A673 (cell line): Measurements from ENCODE around the gene CCDC171. TPM values are rescaled to one million over a fixed set of nuclear protein-coding genes. Genes with fewer than 3 reads are reported as not detected.

Experiments
- BruUV-seq: library from RNA; stranded (reverse); fragments of 400-500 nt; replicated peaks from 2 replicates; lab custom pipeline; 2021; lab: Mats Ljungman, UMichigan
- CTCF ChIA-PET: fragments of 300-600 bp; sonication (Branson Sonifier 250); formaldehyde crosslinking; loops from one replicate; lab custom pipeline; 2022; ENCODE audit warnings: antibody characterized with exemption; lab: Charles Lee
- POLR2A ChIA-PET: fragments of 300-600 bp; sonication (Branson Sonifier 250); formaldehyde crosslinking; loops from one replicate; lab custom pipeline; 2022; ENCODE audit warnings: antibody characterized with exemption; ENCODE audit not compliant: low non-redundant PET; lab: Charles Lee
- DNase-seq: peaks from one replicate; pipeline ENCODE4 v3.0.0-alpha.2; 2015; ENCODE audit warnings: low spot score
- H3K27ac ChIP-seq: fragments of 200-600 bp; sonication (generic); 2 replicates; pipeline ENCODE4 v1.5.1; 2016; ENCODE audit warnings: mixed run types, low read depth, mild to moderate bottlenecking, mixed read lengths, antibody characterized with exemption, low read length; ENCODE audit not compliant: poor library complexity, severe bottlenecking
- H3K27me3 ChIP-seq: fragments of 200-600 bp; sonication (generic); replicated peaks from 2 replicates; pipeline ENCODE4 v1.6.1; 2017; ENCODE audit warnings: mixed run types, low read depth, mild to moderate bottlenecking, mixed read lengths, antibody characterized with exemption, low read length; ENCODE audit not compliant: insufficient read depth, poor library complexity
- H3K36me3 ChIP-seq: fragments of 200-600 bp; sonication (generic); 2 replicates; pipeline ENCODE4 v1.6.1; 2016; ENCODE audit warnings: mixed run types, mild to moderate bottlenecking, mixed read lengths, antibody characterized with exemption, low read length; ENCODE audit not compliant: insufficient read depth, poor library complexity, severe bottlenecking
- H3K4me1 ChIP-seq: fragments of 200-600 bp; sonication (generic); 2 replicates; pipeline ENCODE4 v1.6.1; 2017; ENCODE audit warnings: mixed run types, mild to moderate bottlenecking, mixed read lengths, antibody characterized with exemption, low read length; ENCODE audit not compliant: insufficient read depth, poor library complexity, severe bottlenecking
- H3K4me3 ChIP-seq: fragments of 200-600 bp; sonication (generic); 2 replicates; pipeline ENCODE4 v1.5.1; 2016; ENCODE audit warnings: low read depth, mixed run types, mild to moderate bottlenecking, mixed read lengths, low read length; ENCODE audit not compliant: poor library complexity, severe bottlenecking
- H3K9me3 ChIP-seq: fragments of 200-600 bp; sonication (generic); 2 replicates; pipeline ENCODE4 v1.6.1; 2016; ENCODE audit warnings: mixed run types, low read depth, mild to moderate bottlenecking, mixed read lengths, antibody characterized with exemption, low read length; ENCODE audit not compliant: poor library complexity, severe bottlenecking
- CTCF ChIP-seq: fragments of 300-800, 200-600 bp; sonication (generic); conservative IDR thresholded peaks from 2 replicates; pipeline ENCODE4 v1.5.1; 2017; ENCODE audit warnings: low read depth, mild to moderate bottlenecking, antibody characterized with exemption, low read length, moderate library complexity, mixed read lengths
- EZH2 ChIP-seq: fragments of 200-600 bp; sonication (generic); IDR thresholded peaks from 2 replicates; pipeline ENCODE4 v1.6.1; 2017; ENCODE audit warnings: borderline replicate concordance, low read depth, mild to moderate bottlenecking, mixed read lengths, antibody characterized with exemption, low read length; ENCODE audit not compliant: poor library complexity, severe bottlenecking
- intact Hi-C: fragments of 100-400 bp; cut with micrococcal nuclease; formaldehyde crosslinking; loops from one replicate; pipeline ENCODE4 v1.10.0; 2022; ENCODE audit not compliant: unreplicated experiment
- total RNA-seq: library from RNA; stranded (reverse); gene quantifications from 2 replicates; pipeline ENCODE4 v1.2.3, GENCODE V29; 2021

CCDC171 gene
- total RNA-seq, 1 experiment from 2014 or later = 72.5 TPM

- no peak for TF ChIP-seq CTCF
- TF ChIP-seq EZH2 = no peak
- Histone ChIP-seq H3K36me3 (no peaks in the 10 kb centered on the region), H3K9me3 (no peaks in the 10 kb centered on the region), H3K27ac (no peak overlapping the region), H3K4me3 (no peak overlapping the region), H3K27me3 (no peaks in the 10 kb centered on the region), H3K4me1 (peaks cover 12% of the 10 kb centered on the region)
- no peak for DNase-seq
- POLR2A ChIA-PET = no interaction called here
- CTCF ChIA-PET = no interaction called here
- intact Hi-C loops = no loop called here
- no TSS peak for BruUV-seq
Observed at GRCh38 chr9:15867988-15868387, 315.1 kb downstream of the CCDC171 start.

- TF ChIP-seq EZH2 = no peak
- peak; percentile 60 for TF ChIP-seq CTCF
- Histone ChIP-seq H3K4me3 (peak overlapping the region; percentile 31), H3K27ac (peak overlapping the region; percentile 77), H3K9me3 (no peaks in the 10 kb centered on the region), H3K27me3 (no peaks in the 10 kb centered on the region), H3K36me3 (peaks cover 3% of the 10 kb centered on the region), H3K4me1 (peaks cover 51% of the 10 kb centered on the region)
- ChIA-PET CTCF (no interaction called here), POLR2A (interaction anchor here (0.7 kb wide), 1 partner anchor 21 kb away, joined by 3 read pairs; no protein-coding TSS in a partner anchor)
- intact Hi-C loops = loop anchor here (5.0 kb wide), 1 partner anchor 259 kb away; no protein-coding TSS in a partner anchor
- TSS peak; percentile 21 for BruUV-seq
- peak; percentile 67 for DNase-seq
Observed at GRCh38 chr9:15873573-15874177, 320.8 kb downstream of the CCDC171 start.

- POLR2A ChIA-PET = no interaction called here
- H3K4me3 ChIP-seq = peak overlapping the region; percentile 70
- peak; percentile 83 for DNase-seq
- intact Hi-C loops = loop anchor here (5.0 to 10.0 kb wide), 2 partner anchors 40 to 732 kb away; no protein-coding TSS in a partner anchor
- no TSS peak for BruUV-seq
- no peaks in the 10 kb centered on the region for H3K9me3 ChIP-seq
- TF ChIP-seq EZH2 = no peak
- no peak for TF ChIP-seq CTCF
- CTCF ChIA-PET = no interaction called here
- peaks cover 8% of the 10 kb centered on the region for H3K4me1 ChIP-seq
- H3K27ac ChIP-seq = peak overlapping the region; percentile 97
- H3K27me3 ChIP-seq = no peaks in the 10 kb centered on the region
- H3K36me3 ChIP-seq = peaks cover 32% of the 10 kb centered on the region
Observed at GRCh38 chr9:15882328-15882727, 329.5 kb downstream of the CCDC171 start.
